Erythroblast (primary cell): ENCODE data around the gene TSSK6.

ENCODE experiments used
- GATA1 ChIP-seq: IDR thresholded peaks from 2 replicates; pipeline ENCODE4 v1.6.1; 2011; ENCODE audit warnings: low read depth, mild to moderate bottlenecking, control low read depth, low read length, moderate library complexity
- POLR2A ChIP-seq: IDR thresholded peaks from 2 replicates; pipeline ENCODE4 v1.6.1; 2011; ENCODE audit warnings: mild to moderate bottlenecking, low read length

DNA sequence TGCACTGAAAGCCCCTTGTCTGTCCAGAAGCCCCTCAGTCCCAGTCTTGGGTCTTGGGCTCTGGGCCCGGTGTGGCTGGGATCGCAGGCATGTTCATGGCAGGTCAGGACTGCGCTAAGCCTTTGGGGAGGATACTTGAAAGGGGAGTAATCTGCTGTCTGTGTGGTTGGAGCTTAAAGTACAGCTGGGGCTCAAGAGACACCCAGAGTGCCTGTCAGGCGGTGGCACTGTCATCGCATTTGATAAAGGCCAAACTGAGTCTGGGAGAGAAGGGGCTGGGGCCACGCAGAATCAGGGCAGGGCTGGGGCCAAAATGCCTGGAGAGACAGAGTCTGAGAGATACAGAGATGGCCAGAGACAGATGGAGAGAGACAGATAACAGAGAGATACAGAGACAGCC lies 18.5 kb upstream of the TSSK6 start:
- TF ChIP-seq POLR2A: no peak
- no peak for TF ChIP-seq GATA1
